AG09309 (cell line): ENCODE results near the gene DHDH.
"Not testable (repeated sequence)": the region's sequence is repeated elsewhere in the genome, so short reads cannot be mapped to it uniquely, and the experiment has no call there.

Experiments used
- DNase-seq: peaks from one replicate; pipeline ENCODE4 v3.0.0-alpha.2; 2010; ENCODE audit warnings: low read depth
- H3K4me3 ChIP-seq: 2 replicates; pipeline ENCODE4 v1.5.1; 2011; ENCODE audit warnings: mild to moderate bottlenecking, low read depth, low read length, moderate library complexity; ENCODE audit not compliant: control insufficient read depth
- TF ChIP-seq, protein P1 (sequence below): IDR thresholded peaks from 2 replicates; pipeline ENCODE4 v1.5.1; 2011; ENCODE audit warnings: mild to moderate bottlenecking, low read depth, low read length, inconsistent platforms; ENCODE audit not compliant: insufficient read depth, control insufficient read depth; ENCODE audit errors: missing control alignments

Gene DHDH

GRCh38 chr19:48918801-48919247 lies 14.7 kb upstream of the DHDH start:
- TF ChIP-seq, protein P1, sequence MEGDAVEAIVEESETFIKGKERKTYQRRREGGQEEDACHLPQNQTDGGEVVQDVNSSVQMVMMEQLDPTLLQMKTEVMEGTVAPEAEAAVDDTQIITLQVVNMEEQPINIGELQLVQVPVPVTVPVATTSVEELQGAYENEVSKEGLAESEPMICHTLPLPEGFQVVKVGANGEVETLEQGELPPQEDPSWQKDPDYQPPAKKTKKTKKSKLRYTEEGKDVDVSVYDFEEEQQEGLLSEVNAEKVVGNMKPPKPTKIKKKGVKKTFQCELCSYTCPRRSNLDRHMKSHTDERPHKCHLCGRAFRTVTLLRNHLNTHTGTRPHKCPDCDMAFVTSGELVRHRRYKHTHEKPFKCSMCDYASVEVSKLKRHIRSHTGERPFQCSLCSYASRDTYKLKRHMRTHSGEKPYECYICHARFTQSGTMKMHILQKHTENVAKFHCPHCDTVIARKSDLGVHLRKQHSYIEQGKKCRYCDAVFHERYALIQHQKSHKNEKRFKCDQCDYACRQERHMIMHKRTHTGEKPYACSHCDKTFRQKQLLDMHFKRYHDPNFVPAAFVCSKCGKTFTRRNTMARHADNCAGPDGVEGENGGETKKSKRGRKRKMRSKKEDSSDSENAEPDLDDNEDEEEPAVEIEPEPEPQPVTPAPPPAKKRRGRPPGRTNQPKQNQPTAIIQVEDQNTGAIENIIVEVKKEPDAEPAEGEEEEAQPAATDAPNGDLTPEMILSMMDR, result no peak
- no peak for DNase-seq
- H3K4me3 ChIP-seq, result no peak overlapping the region

GRCh38 chr19:48919271-48919670 lies 14.2 kb upstream of the DHDH start:
- not testable (repeated sequence) for H3K4me3 ChIP-seq

DNA sequence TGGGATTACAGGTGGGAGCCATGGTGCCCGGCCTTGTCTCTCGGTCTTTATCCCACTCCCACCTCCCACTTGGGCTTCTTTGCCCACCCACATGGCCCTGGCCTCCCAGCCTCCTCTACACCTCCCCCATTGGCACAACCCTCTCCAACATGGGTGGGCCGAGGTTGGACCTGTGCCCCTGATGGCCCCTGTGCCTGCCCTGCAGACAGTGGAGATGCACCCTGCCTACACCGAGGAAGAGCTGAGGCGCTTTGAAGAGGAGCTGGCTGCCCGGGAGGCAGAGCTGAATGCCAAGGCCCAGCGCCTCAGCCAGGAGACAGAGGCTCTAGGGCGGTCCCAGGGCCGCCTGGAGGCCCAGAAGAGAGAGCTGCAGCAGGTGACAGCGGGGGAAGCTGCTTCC lies 12.6 kb upstream of the DHDH start:
- TF ChIP-seq, protein P1, result no peak
- no peak for DNase-seq
- H3K4me3 ChIP-seq, result no peak overlapping the region

More at GRCh38 chr19:48919271-48919670, 14.2 kb upstream of the DHDH start:
- not testable (repeated sequence) for DNase-seq

DNA sequence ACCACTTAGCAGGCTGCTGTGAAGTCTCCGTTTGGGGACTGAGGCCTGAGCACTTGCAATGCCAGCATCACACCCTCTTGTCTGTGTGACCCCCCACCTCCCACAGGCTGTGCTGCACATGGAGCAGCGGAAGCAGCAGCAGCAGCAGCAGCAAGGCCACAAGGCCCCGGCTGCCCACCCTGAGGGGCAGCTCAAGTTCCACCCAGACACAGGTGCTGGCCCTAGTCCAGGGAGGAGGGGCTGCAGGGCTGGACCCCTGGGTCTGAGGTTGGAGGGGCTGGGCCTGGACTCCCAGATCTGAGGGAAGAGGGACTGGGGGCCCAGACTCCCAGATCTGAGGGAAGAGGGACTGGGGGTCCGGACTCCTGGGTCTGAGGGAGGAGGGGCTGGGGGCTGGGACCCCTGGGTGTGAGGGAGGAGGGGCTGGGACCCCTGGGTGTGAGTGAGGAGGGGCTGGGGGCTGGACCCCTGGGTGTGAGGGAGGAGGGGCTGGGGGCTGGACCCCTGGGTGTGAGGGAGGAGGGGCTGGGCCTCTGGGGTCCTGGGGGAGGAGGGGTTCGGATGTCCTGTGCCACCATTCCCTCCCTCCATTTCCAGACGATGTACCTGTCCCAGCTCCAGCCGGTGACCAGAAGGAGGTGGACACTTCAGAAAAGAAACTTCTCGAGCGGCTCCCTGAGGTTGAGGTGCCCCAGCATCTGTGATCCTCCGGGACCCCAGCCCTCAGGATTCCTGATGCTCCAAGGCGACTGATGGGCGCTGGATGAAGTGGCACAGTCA lies 11.6 kb upstream of the DHDH start:
- no peak for DNase-seq
- TF ChIP-seq, protein P1, result no peak
- no peak overlapping the region for H3K4me3 ChIP-seq

GRCh38 chr19:48922548-48923490 lies 10.7 kb upstream of the DHDH start:
- DNase-seq, result no peak
- TF ChIP-seq, protein P1, result no peak

GRCh38 chr19:48925240-48925843 lies 8.2 kb upstream of the DHDH start:
- no peak overlapping the region for H3K4me3 ChIP-seq
- TF ChIP-seq, protein P1, result no peak
- DNase-seq, result peak; percentile 69

More at GRCh38 chr19:48922548-48923490, 10.7 kb upstream of the DHDH start:
- H3K4me3 ChIP-seq, result no peak overlapping the region

GRCh38 chr19:48925890-48926289 lies 7.6 kb upstream of the DHDH start:
- H3K4me3 ChIP-seq, DNase-seq: not testable (repeated sequence)
